Stimulated activated CD4-positive, alpha-beta T cell treated with anti-CD3 and anti-CD28 coated beads, Interleukin-12 subunit alpha, Interleukin-12 subunit beta, amount 100 ng/mL, for 4 hours (primary cell): Measurements from ENCODE around the gene SRF.
A peak's percentile ranks its signal among the peaks of the same experiment; 100 is the strongest.

Source experiments
- DNase-seq: peaks from one replicate; pipeline ENCODE4 v3.0.0-alpha.2; 2020

The SRF gene

GRCh38 chr6:43147691-43148477, 23.2 kb upstream of the SRF start:
- no peak for DNase-seq

DNA sequence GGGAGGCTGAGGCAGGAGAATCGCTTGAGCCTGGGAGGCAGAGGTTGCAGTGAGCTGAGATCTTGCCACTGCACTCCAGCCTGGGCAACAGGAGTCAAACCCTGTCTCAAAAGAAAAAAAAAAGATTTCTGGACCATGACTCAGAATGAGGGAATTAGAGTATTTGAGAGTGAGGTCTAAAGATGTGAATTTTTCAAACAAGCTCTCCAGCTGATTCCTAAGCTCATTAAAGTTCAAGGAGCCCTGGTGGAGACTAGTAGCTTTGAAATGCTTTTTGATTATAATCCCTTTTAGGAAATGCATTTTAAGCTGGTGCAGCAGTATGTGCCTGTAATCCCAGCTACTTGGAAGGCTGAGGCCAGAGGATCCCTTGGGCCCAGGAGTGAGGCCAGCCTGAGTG, 21.8 kb upstream of the SRF start:
- no peak for DNase-seq

DNA sequence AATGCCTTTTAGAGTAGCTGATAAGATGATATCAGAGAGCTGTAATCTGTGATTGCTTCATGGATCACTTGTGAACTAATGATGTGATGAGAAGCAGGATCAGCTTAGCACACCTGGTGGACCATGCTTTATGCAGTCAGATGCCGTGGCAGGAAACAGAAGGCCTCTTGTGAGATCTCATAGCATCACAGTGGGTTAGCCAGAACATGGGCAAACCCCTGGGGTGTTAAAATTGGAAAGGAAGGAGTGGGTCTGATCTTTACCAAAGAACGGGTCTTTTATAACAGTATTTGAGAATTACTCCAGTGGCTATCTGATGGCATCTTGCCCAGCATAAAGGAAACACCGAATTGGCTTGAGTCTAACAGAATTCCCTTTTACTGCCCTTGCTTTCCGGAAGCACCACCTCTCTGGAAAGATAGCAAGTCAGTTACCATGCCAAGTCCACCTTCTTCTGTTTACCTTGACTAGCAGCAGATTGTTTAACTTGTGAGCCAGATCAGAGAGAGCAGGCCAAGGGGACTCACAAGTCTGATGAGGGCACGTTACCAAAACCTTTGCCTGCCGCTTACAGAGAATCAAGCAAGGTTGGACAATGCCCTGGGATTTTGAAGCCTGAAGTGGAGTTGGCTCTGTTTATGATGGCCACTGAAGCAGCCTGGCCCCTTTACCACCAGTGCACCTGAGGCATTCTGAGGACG, 20.9 kb upstream of the SRF start:
- no peak for DNase-seq

DNA sequence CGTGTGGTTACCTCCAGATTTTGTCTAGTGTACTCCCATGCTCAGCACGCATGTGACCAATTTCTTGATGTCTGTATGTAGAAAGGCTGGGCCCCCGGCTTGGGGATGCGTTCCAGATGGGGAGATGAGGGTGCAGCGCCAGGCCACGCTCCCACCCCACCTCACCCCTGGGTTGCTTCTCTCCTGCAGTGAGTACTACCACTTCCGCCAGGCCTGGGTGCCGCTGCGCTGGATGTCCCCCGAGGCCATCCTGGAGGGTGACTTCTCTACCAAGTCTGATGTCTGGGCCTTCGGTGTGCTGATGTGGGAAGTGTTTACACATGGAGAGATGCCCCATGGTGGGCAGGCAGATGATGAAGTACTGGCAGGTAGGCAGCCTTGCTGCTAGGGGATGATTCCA, 11.5 kb upstream of the SRF start:
- DNase-seq = no peak

DNA sequence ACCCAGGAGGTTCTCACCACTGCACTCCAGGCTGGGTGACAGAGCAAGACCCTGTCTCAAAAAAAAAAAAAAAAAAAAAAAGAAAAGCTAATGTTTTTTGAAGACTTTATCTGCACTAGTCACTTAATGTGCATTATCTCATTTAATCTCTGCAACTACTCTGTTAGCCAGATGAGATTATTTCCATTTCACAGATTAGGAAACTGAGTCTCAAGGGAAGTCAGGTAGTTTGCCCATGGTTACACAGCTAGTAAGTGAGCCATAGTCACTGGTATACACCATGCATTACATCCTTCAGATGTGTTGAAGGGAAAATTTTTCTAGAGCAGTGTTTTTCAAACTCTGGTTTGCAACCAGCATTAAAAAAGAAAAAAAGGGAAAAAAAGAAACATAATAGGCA, 7.2 kb upstream of the SRF start:
- DNase-seq = no peak

GRCh38 chr6:43170417-43170930, 595 bp upstream of the SRF start:
- no peak for DNase-seq

- peak; percentile 36 for DNase-seq
Observed at GRCh38 chr6:43171707-43172103, 636 bp downstream of the SRF start.

DNA sequence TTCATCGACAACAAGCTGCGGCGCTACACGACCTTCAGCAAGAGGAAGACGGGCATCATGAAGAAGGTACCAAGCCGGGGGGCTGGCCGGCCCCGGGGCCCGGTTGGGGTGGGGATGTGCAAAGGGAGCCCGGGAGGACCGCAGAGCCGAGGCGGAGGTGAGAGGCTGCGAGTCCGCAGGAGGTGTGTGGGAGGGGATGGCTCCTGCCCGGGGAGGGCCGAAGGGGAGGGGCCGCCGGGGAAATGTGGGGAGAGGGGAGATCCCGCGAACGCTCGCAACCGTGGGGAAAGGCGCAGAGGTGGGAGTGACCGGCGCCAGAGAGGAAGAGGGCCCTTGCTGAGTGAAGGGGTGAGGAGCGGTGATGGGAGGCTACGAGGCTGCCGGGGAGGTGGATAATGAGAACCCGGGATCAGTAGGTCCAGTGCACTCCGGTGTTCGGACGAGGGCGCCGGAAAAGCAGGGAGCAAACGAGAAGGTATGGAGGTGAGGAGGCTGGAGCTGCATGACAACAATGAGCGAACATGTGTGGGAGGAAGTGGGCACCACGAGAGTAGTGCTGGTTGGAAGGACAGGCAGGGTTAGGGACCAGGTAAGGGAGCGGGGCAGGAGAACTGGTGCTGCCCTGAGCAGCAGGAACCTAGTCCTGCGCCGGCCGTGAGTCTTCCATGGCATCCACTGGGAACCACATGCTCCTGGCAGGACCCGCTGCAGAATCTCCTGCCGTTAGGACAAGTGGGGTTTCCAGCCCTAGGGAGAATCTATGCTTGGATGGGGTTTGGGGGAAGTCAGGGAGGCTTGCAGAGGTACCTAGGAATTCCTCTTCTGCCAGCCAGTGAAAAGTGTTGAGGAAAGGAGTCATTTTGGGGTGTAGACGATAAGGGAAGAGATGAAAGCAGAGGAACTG, 1.3 kb downstream of the SRF start:
- DNase-seq = peak; percentile 55

DNA sequence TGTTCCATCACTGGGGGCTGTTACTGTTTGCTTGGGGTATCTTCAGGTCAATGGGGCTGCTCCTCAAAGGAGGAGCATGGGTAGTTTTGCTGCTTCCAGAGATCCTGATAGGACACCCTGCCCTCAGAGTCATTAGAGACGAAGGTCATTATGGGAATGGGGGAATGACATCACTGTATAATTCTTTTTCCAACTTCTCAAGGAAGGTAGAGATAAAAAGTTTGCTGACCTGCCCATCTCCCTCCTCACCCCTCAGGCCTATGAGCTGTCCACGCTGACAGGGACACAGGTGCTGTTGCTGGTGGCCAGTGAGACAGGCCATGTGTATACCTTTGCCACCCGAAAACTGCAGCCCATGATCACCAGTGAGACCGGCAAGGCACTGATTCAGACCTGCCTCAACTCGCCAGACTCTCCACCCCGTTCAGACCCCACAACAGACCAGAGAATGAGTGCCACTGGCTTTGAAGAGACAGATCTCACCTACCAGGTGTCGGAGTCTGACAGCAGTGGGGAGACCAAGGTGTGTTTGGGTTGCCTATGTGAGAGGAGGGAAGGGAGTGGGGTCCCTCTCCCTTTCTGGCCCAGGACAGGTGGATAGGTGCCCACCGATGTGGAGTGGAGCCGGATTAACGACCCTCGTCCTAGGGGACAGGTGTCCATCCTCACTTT, 2.7 kb downstream of the SRF start:
- DNase-seq = no peak

DNA sequence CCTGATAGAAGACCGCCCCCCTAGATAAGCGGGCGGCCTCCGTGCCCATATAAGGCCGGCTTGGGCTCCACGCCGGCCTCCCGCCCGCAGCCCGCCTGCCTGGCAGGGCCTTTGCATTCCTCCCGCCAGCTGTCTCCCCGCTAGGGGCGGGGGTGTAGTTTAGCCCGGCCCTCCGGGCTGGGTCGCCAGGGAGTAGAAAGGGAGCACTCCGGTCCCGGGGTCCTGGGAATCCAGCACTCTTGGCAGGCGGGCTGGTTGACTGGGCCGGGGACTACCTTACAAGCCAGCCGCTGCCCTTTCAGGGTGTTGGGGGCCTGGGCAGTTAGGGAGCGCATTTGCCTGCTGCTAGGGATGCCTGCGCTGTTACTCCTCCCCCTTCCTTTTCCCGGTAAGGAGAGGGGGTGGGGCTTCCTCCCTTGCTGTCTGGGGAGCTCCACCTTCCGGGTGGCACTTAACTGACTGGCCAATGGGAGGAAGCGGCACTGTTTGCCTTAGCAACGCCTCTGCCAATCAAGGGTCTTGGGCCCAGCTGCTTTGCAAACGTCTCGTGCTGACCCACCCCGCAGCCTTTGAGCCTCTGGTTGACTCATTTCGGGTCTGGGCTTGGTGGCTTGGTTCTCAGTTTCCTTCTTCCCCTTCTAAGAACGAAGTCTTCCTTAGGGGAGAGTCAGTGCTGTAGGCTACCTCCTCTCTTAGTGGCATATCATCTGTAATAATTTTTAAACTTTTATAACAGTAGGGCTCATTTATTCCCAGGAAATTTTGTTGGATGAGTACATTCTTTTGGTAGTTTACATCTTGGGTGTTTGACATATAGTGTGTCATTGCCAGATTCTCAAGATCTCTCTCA, 3.4 kb downstream of the SRF start:
- DNase-seq = peak; percentile 86

GRCh38 chr6:43175676-43176422, 4.8 kb downstream of the SRF start:
- no peak for DNase-seq

- no peak for DNase-seq
Observed at GRCh38 chr6:43176423-43176786, 5.3 kb downstream of the SRF start.

DNA sequence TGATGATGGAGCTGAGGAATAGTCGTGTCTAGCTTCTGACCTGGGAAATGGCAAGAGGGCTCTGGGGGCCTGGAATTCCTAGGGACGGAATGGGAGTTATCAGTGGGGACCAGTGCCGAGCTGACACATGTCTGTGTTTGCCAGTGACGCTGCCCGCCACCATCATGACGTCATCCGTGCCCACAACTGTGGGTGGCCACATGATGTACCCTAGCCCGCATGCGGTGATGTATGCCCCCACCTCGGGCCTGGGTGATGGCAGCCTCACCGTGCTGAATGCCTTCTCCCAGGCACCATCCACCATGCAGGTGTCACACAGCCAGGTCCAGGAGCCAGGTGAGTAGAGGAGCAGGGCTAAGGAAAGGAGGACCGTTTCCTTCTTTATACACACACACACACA, 7.1 kb downstream of the SRF start:
- no peak for DNase-seq

- no peak for DNase-seq
Observed at GRCh38 chr6:43178951-43179830, 8.1 kb downstream of the SRF start.

DNA sequence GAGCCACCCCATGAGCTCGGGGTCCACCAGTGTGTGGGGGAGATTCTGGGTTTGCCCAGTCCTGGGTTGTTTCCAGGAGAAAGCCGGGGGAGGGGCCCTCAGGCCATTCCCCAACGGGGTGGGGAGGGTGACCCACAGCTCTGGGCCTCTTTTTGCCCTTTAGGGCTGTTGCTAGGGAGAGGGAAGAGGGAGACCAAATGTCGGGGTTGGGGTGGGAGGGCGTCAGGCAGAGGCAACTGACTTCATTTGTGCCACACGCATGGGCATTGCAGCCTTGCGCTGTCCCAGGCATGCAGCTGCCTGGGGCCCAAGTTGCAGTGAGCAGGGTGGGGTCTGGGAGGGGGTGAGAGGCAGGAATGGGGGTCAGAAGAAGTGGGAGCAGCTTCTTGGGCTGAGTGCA, 9.0 kb downstream of the SRF start:
- no peak for DNase-seq

DNA sequence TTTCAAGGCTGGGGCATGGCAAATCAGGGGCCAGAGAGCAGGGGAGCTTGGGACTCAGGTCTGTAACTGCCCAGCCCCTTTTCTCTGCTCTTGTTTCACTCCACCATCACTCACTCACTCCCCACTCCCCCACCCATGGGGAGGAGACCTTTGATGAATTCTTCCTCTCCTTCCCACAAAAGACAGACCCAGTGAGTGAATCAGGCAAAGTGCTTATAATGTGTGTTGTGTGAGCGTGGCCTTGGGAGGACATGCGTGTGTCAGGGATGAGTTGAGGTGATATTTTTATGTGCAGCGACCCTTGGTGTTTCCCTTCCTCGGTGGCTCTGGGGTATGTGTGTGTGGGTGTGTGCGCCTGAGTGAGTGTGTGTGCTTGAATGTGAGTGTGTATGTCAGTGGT, 9.9 kb downstream of the SRF start:
- DNase-seq = no peak

DNA sequence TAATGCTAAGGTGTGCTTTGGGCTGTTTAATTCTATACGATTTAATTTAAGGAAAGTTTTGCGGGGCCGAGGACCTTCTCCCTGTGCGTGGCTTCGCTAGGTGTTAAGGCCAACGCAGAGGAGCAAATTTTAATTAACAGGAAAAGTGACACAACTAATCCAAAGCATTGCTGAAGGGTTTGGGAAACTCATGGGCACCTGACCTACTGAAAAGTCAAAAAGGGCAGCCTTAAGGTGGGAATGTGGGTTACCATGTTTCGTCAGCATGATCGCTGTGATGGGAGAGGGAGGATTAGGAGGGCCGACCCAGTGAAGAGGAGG, 10.5 kb downstream of the SRF start:
- DNase-seq = no peak

DNA sequence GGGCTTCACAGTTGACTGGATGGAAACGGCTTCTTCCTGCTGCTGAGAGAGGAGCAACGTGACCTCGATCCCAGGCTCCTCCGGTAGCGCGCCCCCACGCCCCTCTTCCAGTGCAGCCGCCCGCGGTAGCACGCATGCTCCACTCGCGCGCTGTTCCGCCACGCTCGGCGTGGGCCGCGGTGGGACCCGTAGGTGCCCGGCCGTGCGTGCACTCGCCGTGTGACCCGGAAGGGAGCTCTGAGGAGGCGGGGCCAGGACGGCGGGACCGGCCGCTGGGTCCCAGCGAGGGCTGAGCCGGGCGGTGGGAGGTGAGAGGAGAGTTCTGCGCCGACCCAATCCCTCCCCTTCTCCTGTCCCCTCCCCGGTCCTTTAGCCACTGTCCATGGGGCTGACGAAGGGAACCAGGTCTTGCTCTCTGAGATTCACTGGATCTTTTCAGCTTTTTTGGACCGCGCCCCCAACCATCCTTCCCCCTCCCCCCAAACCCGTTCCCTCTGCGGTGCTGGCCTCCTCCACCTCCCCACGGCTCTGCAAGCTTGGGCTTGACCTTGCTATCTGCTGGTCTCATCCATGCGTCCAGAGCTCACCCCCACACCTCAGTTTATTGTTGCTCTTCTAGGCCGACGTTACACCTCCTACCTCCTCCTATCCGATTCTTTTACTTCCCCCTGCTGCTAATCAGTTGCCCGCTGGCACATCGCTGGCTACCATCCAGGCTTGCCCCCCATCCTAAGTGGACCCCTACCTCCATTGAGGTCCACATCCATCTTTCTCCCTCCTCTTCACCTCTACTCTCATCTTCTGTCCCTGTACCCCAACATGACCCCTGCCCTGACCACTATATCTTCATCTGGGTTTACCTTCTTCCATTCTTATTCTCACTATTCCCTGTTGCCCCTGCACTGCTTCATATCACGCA, 11.1 kb downstream of the SRF start, which contains the start of gene CUL9:
Gene CUL9 (plus strand): TSS at position 255 of the 919 bp plus-strand sequence. CDS start 2,115 bp downstream, outside the sequence.
- DNase-seq = peak; percentile 78

DNA sequence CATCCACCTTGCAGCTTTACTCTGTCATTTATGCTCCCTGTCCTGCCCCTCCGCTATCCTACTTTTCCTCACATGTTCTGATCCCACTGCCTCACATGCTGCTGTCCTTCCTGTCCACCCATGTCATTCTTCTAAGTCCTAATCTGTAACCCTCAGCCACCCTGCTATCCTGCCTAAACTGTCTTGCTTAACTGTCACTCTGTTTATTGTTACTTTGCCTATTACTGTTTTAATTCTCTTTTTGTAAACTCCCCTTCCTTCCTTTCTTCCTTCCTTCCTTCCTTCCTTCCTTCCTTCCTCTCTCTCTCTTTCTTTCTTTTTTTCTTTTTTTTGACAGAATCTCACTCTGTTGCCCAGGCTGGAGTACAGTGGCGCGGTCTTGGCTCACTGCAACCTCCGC, 12.4 kb downstream of the SRF start:
- DNase-seq = no peak
